ENCODE results near the gene PRICKLE2.

Gene PRICKLE2

GRCh38 chr3:64218329-64218728, 6.9 kb downstream of the PRICKLE2 start:
- no peak for DNase-seq

DNA sequence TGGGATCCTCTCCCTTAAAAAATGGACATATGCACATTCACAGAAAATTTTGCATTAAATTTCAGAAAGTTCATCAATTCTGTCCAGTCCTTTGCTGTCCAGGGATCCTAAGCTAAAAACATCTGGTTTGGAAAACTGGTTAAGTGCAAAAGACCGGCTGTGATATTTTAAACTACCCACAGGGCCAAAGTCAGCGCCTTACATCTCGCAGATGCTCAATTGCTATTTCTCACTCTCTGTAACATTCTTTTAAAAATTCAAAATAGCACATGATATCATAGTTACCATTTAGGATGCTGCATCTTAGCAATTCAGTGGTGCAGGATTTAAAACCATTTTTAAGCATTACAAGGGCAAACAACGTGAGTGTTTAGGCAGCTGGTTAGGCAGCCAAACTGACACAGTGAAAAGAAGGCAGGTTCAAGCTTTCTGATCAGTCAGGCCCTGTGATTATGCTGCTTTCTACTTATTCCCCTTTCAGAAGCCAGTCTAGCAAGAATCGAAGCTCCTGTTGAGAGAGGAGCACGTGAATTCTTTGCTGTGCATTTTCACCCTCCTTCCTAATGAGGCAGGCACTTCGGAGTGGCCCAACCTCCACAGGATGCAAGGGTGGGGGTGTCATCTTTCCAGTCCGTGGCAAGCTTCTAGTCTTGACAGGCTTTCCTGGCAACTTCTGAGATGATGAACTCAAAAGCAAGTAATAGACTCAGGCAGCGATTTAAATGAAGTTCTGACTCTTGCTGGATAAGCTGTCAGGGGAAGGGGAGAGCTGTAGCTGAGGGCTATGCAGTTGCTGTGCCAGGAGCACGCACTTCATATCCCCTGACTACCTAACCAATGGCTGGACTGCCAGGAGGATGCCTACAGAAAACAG, 8.8 kb downstream of the PRICKLE2 start:
- no peak for DNase-seq

GRCh38 chr3:64215559-64215958, 9.7 kb downstream of the PRICKLE2 start:
- DNase-seq: no peak

- DNase-seq: no peak
Observed at GRCh38 chr3:64215103-64215502, 10.2 kb downstream of the PRICKLE2 start.

GRCh38 chr3:64214381-64215018, 10.8 kb downstream of the PRICKLE2 start:
- DNase-seq: no peak

GRCh38 chr3:64213962-64214379, 11.3 kb downstream of the PRICKLE2 start:
- no peak for DNase-seq

GRCh38 chr3:64213224-64213878, 11.9 kb downstream of the PRICKLE2 start:
- DNase-seq: no peak

GRCh38 chr3:64209866-64210621, 15.2 kb downstream of the PRICKLE2 start:
- no peak for DNase-seq

DNA sequence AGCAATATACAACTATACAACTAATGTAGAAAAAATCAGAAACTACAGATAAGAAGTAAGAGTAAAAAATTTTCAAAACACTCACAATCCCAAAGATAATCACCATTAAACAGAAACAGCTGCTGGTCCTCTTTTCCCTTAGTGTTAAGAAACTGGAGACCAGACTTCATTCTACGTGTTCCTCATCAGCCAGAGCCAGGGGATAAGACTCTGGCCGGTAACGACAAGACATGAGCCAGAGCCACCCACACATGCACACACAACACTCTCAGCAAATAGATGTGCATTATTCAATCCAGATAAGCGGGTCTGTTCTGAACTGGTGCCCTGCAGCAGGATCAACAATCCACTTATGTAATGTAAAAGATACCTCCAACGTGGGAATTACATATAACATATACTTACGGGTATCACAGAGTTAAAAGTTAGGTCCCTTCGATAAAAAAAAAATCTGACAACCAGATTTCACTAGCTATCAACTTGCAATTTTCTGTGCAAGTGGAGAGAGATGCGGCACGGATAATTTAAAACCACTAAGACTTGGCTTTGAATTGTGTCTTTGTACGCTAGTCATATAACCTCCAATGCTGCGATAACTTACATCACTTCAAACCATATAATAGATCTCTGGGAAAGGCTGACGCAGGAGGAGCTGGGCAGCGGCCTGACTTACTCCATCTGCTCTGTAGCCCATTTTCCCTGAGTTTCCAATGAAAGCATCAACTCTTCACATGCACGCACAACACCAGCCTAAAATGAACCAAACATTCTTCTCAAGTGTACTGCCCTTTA, 17.8 kb downstream of the PRICKLE2 start:
- no peak for DNase-seq

DNA sequence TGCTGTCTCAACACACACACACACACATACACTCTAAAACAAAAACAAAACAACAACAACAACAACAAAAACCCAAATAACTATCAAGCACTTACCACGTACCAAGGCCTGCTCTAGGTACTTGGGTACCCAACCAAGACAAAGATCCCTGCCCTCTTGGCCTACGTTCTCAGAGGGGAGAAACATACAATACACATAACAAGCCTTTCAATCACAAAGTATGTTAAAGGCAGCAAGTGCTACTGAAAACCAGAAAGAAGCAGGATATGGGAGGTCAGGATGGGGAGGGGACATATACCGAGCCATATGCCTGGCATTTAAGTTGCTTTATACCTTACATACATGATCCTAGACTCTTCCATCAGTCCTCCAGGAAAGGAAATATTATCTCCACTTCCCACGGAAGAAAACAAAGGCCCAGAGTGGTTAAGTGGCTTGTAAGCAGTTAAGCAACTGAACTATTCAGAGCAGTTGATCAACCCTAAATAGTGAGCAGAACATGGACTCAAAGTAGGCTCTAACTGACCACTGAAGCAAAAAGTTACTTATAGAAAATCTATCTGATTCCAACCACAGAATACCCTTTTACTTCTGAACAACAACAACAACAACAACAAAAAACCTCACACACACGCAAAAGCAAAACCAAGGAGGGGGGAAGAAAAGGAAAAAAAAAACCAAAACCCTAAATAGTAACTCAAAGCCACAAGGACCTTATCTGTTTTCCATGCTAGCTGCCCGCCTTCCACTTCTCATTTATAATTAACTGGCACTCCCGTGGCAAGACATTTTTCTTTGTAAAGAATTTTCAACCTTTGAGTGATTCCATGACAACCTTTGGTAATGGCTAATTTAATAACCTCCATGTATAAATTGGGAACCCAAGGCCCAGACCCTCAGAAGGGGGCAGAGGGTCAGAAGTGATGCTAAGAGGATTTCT, 21.0 kb downstream of the PRICKLE2 start:
- DNase-seq: no peak

GRCh38 chr3:64203216-64203615, 22.1 kb downstream of the PRICKLE2 start:
- no peak for DNase-seq

DNA sequence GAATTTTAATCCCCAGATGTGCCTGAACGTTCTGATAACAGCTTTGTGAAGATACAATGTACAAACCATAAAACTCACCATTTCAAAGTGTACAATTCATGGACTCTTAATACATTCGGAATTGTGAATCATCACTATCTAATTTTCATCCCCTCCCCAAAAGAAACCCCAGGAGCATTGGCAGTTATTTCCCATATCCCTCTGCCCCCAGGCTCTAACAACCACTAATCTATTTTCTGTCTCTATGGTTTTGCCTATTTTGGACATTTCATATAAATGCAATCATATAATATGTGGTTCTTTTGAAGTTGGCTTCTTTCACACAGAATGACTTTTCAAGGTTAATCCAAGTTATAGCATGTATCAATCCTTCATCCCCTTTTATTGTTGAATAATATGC, 25.3 kb downstream of the PRICKLE2 start:
- DNase-seq: no peak

- no peak for DNase-seq
Observed at GRCh38 chr3:64196236-64196929, 28.9 kb downstream of the PRICKLE2 start.

GRCh38 chr3:64195789-64196188, 29.5 kb downstream of the PRICKLE2 start:
- DNase-seq: no peak

GRCh38 chr3:64191822-64192221, 33.4 kb downstream of the PRICKLE2 start:
- DNase-seq: no peak

DNA sequence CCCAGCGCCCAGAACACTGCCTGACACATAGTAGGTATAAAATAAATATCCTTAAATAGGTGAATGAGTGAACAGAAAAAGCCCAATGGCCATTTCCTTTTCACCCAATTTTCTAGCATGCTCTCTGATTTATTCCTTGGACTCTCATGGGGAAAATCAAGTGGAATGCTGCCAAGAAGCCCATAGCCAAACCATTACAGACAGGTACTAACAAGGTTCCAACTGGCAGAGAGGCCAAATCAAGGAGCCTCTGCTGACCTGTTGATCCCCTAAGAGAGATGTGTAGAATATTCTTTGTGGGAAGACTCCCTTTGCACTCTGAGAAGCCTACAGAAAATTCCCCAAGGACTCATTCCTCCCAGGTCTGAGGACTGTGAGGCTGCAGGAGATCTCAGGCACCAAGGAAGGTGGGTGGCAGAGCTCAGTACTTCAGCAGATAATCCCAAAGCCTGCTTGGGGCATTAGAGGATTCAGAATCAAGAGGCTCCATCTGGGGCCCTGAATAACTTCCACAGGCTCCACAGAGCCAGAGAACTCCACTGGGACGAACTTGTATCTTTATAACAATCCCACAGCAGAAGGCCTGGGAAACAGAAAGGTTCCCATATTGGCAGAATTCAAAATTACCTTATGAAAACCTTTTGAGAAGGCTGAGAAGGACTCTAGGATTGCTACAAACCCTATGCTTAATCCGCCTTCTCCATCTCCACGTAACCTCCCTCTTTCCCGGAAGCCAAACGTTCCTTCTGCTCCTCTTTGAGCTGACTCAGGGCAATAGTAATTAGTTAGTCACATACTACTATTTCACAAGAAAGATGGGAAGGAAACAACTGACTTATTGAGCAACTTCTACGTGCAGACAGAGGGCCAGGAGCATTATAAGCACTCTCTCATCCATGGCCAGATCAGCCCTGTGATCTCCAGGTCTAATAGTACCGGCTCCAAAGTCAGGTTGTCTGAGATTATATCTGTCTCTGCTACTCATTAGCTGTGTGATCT, 34.5 kb downstream of the PRICKLE2 start:
- no peak for DNase-seq

DNA sequence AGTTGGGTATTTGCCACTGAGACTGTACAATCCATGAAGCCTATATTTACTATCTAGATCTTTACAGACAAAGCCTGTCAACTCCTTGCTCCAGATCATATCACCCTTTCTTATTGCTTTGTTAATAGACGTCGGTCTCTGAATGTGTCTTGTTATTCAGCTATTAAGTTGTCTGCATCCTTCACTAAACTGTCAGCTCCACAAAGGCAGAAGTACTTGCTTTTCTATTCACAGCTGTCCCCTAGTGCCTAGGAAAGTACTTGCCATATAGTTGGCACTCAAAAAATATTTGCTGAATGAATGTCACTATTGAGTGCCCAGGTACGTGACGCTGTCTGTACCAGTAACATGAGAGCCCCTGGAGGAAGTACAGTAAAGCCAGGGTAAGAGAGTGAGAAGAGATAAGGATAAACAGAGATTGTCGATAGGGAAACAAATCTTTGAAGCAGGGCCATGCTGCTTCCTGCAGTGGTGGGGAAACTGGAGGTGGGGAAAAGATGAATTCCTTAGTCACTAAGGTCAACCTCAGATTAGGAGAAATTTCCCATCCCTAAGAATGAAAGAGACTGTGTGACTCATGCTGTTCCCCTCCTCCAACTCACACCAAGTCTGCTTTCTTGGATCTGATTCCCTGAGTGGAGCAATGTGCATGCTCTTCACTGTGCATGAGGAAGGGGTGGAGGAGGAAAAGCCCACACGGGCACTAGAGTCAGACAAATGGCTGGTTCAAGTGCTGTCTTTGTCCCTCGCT, 36.3 kb downstream of the PRICKLE2 start:
- no peak for DNase-seq
